ENCODE data around the gene NPR2. TPM values are rescaled to one million over a fixed set of nuclear protein-coding genes. Genes with fewer than 3 reads are reported as not detected.

The NPR2 gene
- total RNA-seq, 1 experiment from 2014 or later: 0.07 TPM

- in situ Hi-C loops (cut with HindIII; ENCODE audit: low sequenced_read_pairs): no loop called here
Measured at GRCh38 chr9:35795695-35796094, 4.3 kb downstream of the NPR2 start.

DNA sequence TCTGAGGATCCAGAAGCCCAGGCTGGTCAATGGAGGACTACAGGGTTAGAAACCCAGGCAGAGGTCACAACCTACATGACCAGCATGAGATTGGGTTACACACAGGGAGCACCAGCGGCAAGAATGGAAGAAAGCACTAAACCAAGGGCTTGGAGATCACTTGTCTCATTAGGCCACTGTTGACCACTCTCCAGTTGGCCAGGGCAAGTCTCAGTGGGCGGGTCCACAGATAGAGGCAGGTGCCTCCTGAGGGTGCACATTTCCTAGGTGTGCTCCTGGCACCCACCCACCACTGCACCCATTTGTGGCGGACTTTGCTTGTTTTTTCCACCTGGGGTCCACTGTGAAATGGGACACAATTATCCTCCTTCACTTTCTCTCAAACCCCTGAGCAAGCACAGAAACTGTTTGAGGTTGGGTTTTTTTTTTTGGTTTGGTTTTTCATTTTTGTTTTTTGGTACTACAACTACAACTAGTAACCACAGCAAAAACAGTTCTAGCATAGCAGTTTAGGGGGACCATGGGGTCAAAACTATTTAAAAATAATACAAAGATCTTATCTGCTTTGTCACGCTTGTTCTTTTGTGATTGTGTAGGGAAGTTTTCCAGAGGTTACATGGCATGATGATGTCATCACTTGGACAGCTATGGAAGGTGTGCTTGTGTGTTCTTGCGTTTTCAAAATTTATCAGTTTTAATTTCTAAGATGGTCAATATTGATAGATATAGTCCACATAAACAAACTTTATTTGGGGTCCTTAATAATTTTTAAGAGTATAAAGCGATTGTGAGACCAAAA, 6.1 kb downstream of the NPR2 start:
- DNase-seq (ENCODE audit: low spot score): no peak
- in situ Hi-C loops (cut with HindIII; ENCODE audit: low sequenced_read_pairs): no loop called here

More at GRCh38 chr9:35795695-35796094, 4.3 kb downstream of the NPR2 start:
- DNase-seq (ENCODE audit: low spot score): no peak

DNA sequence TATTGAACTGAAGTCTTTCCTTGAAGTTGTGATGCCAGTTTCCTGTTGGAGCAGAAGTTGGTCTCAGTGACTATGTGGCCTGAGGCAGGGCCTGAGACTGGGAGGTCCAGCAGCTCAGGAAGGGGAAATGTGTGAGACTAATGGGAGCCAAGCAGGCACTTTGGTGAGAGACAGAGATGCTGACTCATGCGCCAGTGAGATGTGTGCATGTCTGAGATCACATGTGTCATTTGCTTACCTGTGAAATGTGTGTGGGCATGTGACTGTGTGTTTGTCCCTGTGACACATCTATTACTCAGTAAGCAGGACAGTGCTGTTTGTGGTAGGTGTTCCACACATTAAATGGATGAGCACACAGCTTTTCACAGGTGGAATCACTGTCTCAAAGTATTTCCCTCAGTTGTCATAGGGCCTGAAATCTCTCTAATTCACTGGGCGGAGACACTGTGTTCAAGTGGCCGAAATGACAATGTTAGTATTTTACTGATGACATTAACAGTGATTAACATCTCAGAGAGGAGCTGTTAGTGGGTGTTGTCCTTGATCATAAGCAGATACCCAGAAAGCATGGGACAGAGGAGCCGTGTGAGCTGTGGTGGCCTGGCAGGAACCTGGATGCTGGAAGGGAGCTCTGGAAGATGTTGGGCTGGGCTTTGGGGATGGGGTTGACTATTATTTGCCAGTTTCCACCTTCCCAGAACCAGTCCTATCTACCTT, 7.4 kb downstream of the NPR2 start:
- in situ Hi-C loops (cut with HindIII; ENCODE audit: low sequenced_read_pairs): no loop called here

GRCh38 chr9:35800530-35800929, 9.1 kb downstream of the NPR2 start:
- no peak for DNase-seq (ENCODE audit: low spot score)
- in situ Hi-C loops (cut with HindIII; ENCODE audit: low sequenced_read_pairs): no loop called here

More for the DNA sequence above, 7.4 kb downstream of the NPR2 start:
- DNase-seq (ENCODE audit: low spot score): no peak

DNA sequence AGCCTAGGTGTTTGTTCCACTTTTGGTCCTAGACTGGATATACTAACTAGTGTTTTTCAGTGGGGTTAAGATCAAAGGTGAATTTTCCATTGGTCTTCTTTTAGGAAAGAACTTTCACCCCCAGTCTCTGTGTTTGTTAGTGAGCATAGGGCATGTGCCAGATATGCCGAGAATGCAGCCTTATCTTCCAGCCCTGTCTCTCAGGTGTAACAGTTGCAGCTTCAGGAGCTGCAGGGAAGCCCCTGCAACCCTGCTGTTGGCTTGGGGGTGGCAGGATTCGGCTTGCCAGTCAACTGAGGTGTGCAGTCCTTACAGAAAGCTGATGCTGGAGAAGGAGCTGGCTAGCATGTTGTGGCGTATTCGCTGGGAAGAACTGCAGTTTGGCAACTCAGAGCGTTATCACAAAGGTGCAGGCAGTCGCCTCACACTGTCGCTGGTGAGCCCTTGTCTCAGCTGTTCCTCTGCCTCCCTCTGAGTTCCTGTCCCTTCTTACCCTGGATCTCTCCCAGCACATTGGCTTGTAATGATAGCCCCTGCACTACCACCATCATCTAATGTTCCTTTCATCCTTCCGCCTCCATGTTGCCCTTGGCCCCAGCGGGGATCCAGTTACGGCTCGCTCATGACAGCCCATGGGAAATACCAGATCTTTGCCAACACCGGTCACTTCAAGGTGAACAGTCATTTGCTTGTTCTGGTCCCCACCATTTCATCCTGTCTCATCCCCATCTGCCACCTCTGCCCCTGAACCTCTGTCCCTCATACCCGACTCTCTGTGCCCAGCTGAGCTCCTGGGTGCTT, 10.1 kb downstream of the NPR2 start:
- in situ Hi-C loops (cut with HindIII; ENCODE audit: low sequenced_read_pairs): no loop called here
- DNase-seq (ENCODE audit: low spot score): no peak

DNA sequence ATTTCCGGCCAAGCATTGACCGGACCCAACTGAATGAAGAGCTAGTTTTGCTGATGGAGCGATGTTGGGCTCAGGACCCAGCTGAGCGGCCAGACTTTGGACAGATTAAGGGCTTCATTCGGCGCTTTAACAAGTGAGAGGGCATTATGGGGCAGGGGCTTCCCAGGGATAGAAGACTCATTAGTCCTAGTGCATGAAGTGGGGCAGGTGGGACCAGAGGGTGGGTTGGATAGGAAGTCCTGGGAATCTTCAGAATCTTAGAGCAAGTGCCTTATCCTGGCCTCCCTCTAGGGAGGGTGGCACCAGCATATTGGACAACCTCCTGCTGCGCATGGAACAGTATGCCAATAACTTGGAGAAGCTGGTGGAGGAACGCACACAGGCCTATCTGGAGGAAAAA, 14.7 kb downstream of the NPR2 start:
- in situ Hi-C loops (cut with HindIII; ENCODE audit: low sequenced_read_pairs): no loop called here
- DNase-seq (ENCODE audit: low spot score): no peak

DNA sequence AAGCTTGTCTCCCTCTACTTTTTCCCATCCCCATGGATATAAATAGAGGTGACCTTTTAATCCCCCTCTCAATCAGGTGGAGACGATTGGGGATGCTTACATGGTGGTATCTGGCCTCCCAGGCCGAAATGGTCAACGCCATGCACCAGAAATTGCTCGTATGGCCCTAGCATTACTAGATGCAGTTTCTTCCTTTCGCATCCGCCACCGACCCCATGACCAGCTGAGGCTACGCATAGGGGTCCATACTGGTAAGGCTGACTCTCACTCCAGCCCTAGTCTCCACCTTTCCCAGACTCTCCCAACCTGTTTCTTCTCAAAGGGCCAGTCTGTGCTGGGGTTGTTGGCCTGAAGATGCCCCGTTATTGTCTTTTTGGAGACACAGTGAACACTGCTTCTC, 17.0 kb downstream of the NPR2 start:
- in situ Hi-C loops (cut with HindIII; ENCODE audit: low sequenced_read_pairs): no loop called here
- DNase-seq (ENCODE audit: low spot score): no peak

GRCh38 chr9:35810122-35810521, 18.7 kb downstream of the NPR2 start:
- no peak for DNase-seq (ENCODE audit: low spot score)
- in situ Hi-C loops (cut with HindIII; ENCODE audit: low sequenced_read_pairs): no loop called here

- in situ Hi-C loops (cut with HindIII; ENCODE audit: low sequenced_read_pairs): no loop called here
- DNase-seq (ENCODE audit: low spot score): peak; percentile 68
Measured at GRCh38 chr9:35811381-35812024, 20.1 kb downstream of the NPR2 start.

DNA sequence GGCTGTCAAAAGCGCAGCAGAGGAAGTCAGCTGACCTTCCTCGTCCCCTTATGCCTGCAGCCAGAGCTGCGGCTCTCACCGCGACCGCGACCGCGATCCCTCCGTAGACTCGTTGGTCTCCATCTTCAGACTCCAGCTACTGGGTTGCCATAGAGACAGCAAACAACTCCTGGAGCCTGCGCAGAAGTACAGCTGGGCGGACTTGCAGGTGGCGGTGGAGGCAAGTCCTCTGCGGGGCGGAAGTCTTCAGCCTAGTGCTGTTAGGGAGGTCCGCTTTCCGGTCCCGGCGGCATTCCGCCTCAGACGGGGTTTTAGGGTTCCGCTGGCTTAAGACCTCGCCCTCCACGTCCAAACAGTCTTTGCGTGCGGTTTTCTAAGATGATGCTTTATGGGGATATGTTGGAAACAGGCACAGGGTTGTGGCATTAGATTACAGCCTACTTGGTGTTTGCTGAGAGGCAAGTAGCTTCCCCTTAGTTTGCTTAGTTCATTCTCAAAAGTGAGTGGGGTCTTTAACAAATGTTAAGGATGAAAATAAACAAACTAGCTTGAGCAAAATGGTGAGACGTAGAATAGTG, 20.7 kb downstream of the NPR2 start, which contains the start of gene SPAG8:
TSS of gene SPAG8 (minus strand) at position 238 of the 578 bp plus-strand sequence. CDS start at position 123, 115 bp downstream.
- DNase-seq (ENCODE audit: low spot score): peak; percentile 98
- in situ Hi-C loops (cut with HindIII; ENCODE audit: low sequenced_read_pairs): no loop called here

- no peak for DNase-seq (ENCODE audit: low spot score)
- in situ Hi-C loops (cut with HindIII; ENCODE audit: low sequenced_read_pairs): no loop called here
Measured at GRCh38 chr9:35813434-35814105, 22.2 kb downstream of the NPR2 start.

DNA sequence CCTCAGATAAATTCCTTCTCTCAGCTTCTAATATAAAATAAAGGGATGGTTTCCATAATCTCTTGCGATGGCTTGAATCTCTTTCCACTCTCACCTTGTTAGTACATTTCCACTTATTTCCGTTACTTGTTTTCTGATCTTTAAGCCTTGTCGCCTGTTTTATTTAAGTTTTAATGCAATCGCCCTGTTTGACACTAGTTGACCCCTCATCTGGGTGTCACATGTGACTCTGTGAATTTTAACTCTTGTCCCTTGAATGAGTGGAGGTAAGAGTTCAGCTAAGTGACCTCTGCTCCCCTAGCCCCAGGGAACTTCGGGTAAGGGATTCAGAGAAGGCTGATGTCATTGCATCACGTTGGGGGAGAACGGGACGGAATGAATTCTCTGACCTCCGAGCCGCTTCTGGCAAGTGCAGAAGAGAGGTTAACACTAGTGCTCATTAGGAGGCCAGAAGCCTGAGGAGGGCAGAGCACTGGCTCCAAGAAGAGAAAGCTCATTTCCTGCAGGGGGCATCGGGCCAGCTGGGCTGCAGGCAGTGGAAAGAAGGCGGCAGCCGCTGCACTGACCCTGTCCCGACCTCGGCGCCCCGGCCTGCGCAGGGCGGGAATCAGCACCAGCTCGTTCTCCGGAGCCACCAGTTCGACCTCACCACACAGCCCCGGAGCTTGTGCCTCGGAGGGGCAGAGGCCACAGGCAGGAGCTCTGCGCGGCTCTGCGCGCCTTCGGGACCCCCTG, 22.9 kb downstream of the NPR2 start:
- DNase-seq (ENCODE audit: low spot score): peak; percentile 79
- in situ Hi-C loops (cut with HindIII; ENCODE audit: low sequenced_read_pairs): no loop called here

DNA sequence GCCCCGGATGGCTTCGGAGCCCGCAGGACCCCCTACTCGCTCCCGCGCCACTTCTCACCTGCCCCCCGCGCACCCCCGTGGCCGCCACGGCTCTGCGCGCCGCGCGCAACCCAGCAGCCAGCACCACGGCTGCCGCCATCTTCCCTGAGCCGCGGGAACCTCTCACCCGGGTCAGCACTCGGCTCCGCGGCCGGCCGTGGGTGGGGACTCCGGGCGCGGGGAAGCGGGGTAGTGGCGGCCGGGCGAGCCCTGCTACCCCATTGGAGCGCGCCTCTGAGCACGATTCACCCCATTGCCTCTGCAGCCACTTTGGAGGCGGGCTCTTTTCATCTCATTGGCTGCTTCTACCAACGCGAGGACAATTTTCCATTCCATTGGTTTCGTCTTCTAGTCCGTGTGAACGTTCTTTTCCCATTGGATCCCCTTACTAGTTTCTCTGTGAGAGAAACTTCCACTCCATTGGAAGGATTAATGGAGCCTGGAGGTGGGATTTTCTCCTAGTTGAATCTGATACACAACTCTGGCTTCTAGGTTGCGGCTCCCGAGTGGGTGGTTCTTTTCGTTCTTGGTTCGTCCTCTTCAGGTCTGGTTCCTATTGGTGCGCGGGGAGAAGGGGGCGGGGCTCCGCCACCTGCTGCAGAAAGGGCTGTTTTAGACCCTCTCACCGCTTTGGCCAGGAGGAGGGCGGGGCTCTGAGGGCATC, 23.6 kb downstream of the NPR2 start, which contains the start of gene HINT2:
TSS of gene HINT2 (minus strand) at position 202 of the 703 bp plus-strand sequence. CDS start at position 139, 63 bp downstream.
- peak; percentile 100 for DNase-seq (ENCODE audit: low spot score)
- in situ Hi-C loops (cut with HindIII; ENCODE audit: low sequenced_read_pairs): no loop called here

GRCh38 chr9:35816708-35817107, 25.3 kb downstream of the NPR2 start:
- DNase-seq (ENCODE audit: low spot score): no peak
- in situ Hi-C loops (cut with HindIII; ENCODE audit: low sequenced_read_pairs): no loop called here

DNA sequence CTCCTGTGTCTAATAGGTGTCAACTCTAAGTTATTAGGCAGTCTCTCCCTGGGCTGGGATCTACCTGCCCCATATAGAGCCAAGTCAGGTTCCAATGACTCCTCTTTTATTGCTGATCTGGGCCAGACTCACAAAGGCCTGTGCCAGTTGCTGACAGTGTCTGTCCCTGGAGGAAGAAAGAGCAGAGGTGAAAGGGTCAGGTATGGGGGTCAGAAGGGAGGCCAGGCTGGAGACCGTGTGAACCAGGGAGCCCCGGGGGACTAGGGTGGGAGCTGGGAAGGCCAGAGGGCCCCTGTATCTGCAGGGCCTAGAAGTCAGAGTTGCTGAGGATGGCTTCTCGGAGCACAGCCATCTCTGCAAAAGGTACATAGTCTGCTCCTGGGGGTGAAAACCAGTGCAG, 26.9 kb downstream of the NPR2 start:
- in situ Hi-C loops (cut with HindIII; ENCODE audit: low sequenced_read_pairs): no loop called here
- no peak for DNase-seq (ENCODE audit: low spot score)

DNA sequence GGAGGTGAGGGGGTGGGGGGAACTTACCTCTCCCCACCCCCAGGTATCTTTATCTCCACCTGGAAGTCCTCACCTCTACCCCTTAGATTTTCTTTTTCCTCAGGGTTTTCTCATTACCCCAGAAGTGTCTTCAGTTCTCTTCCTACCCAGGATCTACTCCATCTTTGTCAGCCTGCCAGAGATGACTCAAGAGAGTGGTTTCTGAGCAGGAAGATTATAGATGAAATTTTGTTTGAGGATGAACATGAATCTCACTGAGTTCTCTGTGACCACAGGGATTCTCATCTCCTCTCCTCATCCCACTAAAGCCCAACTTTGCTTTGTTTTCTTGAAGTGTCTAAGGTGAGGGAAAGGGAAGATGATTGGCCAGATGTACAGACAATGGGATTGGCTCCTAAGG, 28.7 kb downstream of the NPR2 start:
- in situ Hi-C loops (cut with HindIII; ENCODE audit: low sequenced_read_pairs): no loop called here
- no peak for DNase-seq (ENCODE audit: low spot score)

GRCh38 chr9:35822926-35823325, 31.5 kb downstream of the NPR2 start:
- no peak for DNase-seq (ENCODE audit: low spot score)
- in situ Hi-C loops (cut with HindIII; ENCODE audit: low sequenced_read_pairs): no loop called here
